NCI-H1105 (cell line): ENCODE measurements around the gene IFI30.
"Not testable (repeated sequence)": the region's sequence is repeated elsewhere in the genome, so short reads cannot be mapped to it uniquely, and the experiment has no call there.

Experiments
- DNase-seq: peaks from one replicate; lab custom pipeline; 2025; lab: John Stamatoyannopoulos, UW

Gene IFI30

DNA sequence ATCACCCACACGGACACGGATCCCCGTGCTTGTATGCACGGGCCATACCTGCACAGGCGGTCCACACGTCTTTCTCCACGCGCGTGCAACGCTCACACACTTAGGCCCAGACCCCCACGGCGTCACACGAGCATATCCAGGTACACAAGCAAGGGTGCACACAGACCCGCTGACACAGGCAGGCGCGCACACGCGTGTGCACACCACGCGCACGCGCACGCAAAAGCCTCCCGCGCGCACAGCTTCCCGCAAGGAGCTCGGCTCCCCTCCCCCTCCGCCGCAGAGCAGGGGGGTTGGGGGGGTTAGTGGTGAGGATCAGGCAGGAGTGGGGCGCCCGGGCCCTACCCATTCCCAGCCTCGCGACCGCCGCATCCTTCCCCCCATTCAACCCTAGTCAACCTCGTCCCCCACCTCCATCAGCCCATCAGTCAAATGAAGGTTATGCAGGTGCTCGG lies 29.8 kb downstream of the IFI30 start:
- DNase-seq = no peak

DNA sequence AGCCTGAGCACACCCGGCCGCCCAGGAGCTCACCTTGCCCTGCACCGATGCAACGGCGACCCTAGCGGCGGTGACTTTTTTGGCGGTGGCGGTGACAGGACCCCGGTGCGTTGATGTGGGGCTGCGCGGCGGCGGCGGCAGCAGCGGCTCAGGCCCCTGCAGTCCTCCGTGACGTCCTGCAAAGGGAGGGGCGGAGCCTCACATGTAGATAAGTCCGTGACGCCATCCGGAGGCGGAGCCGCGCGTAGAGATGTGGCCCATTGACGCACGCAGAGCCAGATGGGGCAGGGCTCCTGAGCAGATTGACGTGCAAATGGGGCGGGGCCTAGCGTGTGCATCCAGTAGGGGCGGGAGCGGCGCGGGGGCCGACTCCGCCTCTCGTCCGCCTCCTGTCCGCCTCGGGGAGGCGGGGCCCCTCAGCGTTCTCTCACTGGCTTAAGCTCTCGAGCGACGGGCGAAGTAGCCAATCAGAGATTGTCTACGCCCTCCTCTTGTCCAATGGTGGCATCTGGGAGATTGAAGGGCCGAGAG lies 30.3 kb downstream of the IFI30 start, which contains the start of gene RAB3A:
RAB3A (minus strand) TSS at position 180 of the 531 bp plus-strand sequence. CDS start 1,302 bp downstream, outside the sequence.
- peak; percentile 100 for DNase-seq

DNA sequence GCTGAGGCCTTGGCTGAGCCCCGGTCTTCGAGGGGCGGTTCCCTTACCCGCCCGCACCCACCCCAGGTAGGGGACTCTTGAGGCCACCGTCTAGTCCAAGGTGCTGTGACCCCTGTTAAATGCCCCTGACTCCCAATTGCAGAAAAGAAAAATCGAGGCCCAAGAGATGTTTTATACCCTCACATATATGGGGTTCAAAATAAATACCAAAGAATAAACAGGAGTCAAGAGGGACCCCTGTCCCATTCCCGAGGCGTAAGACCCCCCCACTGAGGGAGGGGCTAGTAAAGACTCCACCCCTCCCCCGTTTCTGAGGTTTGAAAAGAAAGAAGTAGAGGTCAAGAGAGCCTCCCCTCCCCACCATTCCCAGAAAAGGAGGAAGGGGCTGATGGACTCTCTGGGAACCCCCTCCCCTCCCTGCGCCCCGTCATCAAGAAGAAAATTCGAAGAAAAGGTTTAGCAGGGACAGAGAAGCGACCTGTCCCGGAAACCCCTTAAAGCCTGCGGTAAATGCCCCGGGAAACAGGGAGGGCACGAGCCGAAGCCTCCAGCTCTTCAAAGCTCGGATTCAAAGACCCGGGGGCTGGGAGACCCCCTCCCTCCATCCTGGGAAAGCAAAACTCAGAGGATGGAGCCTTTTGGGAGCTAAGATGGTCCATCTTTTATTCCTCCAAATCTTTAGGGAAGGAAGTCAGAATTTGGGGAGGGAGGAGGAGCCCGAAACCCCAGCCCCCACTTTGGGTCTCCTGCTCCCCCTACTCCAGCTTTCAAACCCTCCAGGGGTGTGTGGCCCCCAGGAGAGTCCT lies 31.0 kb downstream of the IFI30 start:
- peak; percentile 87 for DNase-seq

GRCh38 chr19:18205200-18205892 lies 31.7 kb downstream of the IFI30 start:
- DNase-seq = peak; percentile 65

GRCh38 chr19:18206018-18206417 lies 32.4 kb downstream of the IFI30 start:
- DNase-seq = no peak

- no peak for DNase-seq
These were observed 34.7 kb downstream of the IFI30 start for GRCh38 chr19:18208098-18208951.

- DNase-seq = not testable (repeated sequence)
These were observed 36.3 kb downstream of the IFI30 start for GRCh38 chr19:18209912-18210311.

DNA sequence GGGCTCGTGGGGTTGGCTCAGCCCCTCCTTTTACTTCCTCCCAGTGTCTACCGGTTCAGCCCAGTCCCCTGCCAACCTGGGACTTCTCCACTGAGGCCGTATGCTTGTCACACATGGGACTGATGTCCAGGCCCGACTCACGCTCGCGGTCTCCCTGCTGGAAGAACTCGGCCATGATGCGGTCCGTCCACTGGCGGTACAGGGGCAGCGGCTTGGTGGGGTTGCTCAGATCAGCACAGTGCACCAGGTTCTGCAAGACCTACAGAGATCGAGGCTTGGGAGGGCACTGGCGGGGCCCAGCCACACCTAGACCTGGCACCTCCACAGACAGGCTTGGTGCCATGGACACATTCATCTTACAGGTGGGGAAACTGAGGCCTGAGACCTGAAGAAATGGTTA lies 38.1 kb downstream of the IFI30 start:
- DNase-seq = no peak

GRCh38 chr19:18214779-18215433 lies 41.3 kb downstream of the IFI30 start:
- no peak for DNase-seq

GRCh38 chr19:18216789-18217188 lies 43.2 kb downstream of the IFI30 start:
- no peak for DNase-seq

DNA sequence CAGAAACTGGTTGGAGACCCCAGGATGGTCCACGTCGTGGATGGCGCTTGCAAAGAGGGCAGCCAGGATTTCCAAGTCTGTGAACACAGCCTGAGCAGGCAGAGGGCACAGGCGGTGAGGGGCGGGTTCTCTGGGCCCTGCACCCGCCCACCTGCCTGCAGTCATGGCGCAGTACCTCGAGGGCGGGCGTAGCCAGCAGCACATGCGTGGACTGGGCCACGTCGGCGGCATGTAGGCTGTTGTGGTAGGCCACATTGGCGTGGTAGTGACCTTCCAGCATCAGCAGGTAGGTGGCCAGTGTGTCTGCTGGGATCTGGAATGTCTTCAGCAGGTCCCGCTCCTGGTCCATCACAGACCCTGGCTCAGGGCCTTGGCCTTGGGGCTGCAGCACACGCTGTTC lies 44.5 kb downstream of the IFI30 start:
- DNase-seq = no peak

DNA sequence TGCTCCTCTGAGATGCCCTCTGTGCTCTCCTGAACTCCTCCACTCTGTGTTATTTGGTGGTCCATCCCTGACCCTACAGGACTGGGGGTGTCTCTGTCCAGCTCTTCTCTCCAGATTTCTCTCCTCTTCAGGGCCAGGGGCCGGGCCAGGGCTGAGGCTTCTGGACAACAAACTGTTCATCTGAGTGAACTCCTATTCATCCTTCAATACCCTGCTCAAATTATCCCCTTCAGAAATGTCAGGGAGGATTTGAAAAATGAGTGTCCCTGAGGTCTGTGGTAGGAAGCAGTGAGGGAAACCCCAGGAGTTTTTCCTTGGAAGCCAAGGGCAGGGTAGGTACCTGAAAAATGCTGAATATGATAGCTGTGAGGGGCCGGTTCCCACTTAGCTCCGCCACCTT lies 45.0 kb downstream of the IFI30 start:
- no peak for DNase-seq

DNA sequence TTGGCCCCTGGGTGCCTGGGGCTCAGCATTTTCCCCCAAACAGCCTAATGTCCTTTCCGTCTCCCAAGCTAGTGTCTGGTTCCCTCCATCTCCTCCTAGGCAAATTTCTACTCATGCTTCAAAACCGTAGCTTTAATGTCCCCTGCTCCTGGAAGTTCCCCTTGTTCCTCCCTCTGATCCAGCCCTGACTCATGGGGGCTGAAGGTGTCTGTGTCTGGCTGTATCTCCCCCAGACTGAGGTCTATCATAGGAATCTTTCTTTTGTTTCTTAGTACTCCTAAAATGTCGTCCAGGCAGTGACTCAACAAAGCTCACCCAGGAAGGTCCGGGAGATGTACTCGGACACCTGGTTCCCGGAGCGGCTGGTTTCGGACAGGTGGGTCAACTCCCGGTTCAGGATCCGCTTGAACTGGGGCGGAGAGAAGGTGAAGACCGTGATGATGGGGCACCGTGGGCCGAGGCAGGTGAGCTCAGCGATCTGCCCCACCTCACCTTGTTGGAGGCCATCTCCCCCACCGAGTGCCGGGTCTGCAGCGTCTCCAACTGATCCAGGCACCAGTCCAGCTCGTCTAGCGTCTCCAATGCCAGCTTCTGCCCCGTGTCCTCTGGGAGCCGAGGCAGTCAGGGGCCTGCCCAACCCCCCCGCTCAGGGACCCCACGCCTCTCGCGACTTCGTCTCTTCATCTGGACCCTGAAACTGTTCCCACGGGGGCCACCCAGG lies 46.5 kb downstream of the IFI30 start:
- no peak for DNase-seq

DNA sequence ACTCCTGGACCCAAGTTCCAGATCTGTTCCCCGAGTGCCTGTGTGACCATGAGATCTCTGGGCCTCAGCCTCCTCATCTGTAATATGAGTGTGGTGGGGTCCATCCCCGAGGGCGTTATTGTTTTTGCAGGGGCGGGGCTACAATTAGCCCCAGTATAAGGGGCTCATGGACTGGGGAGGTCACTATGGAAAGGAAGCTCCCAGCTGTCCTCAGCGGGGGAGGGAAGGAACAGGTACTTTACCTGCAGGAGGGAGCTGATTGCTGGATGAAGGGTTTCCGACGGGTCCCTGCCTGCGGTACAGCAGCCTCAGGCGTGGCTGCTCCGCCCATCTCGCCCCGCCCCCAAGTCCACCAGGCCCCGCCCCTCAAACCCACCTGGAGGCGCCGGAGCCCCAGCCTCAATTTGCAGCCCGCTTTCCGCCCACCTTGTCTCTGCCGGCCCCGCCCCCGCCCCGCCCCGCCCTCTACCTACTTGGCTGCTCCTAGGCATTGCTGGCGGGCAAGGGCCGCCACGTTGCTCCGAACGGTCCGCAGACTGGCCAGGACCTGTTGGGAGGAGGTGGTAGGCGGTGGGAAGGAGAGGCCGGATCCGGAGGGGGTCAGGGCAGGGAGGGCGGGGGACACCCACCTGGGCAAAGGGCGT lies 47.1 kb downstream of the IFI30 start:
- peak; percentile 51 for DNase-seq

- DNase-seq = no peak
These were observed 48.5 kb downstream of the IFI30 start for GRCh38 chr19:18221815-18222725.

GRCh38 chr19:18223860-18224524 lies 50.4 kb downstream of the IFI30 start:
- DNase-seq = no peak

DNA sequence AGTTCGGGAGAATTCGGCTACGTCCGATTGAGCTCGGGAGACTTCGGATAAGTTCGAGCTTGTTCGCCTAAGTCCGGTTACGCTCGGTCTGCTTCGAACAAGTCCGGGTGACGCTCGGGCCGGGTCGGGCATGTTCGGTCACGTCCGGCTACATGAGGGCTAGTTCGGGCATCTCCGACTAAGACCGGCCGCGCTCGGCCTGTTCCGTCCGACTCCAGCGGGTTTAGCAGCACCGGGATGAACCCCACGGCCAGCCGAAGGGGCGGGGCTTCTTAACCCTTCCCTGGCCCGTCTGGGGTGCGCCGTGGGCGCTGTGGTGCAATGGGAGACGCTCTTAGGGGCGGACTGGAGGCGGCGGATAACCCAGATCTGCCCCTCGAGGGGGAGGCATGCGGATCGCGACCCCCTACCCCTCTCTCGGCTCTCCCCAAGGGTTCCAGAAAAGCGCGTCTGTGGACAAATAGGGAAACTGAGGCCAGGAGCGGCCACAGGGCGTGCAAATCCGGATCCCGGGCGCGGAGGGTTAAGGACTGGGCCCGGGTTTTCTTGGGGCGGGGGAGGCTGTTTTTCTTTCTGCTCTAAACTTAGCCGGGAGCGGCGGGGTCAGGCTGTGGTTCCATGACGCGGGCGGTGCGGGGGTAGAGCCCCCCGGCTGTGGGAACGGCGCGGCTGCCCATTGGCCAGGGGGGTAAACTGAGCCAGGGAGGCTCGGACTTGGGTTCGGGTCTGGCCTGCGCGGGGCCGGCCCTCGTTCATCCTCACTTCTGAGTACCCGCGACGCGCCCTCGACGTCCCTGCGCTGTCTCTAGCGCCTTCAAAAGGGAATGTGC lies 51.1 kb downstream of the IFI30 start:
- peak; percentile 98 for DNase-seq

- no peak for DNase-seq
These were observed 51.7 kb downstream of the IFI30 start for GRCh38 chr19:18225355-18225701.
